D721Med (cell line): ENCODE data around the gene PDLIM5.

Experiments used
- DNase-seq: peaks from one replicate; pipeline ENCODE4 v3.0.0; 2011; ENCODE audit warnings: low spot score; ENCODE audit not compliant: insufficient read length
- FAIRE-seq: peaks from 2 replicates; lab custom pipeline; 2011; peaks lifted over from hg19 to GRCh38; lab: Jason Lieb, UNC
- CTCF ChIP-seq: IDR thresholded peaks from 2 replicates; pipeline ENCODE4 v1.5.1; 2012; ENCODE audit warnings: mild to moderate bottlenecking, control low read depth; ENCODE audit not compliant: insufficient read depth; ENCODE audit errors: missing control alignments

Gene PDLIM5

GRCh38 chr4:94558392-94558904 lies 106.7 kb downstream of the PDLIM5 start:
- no peak for FAIRE-seq
- TF ChIP-seq CTCF: no peak
- no peak for DNase-seq

- TF ChIP-seq CTCF: no peak
- DNase-seq: no peak
- no peak for FAIRE-seq
These were observed 107.6 kb downstream of the PDLIM5 start for GRCh38 chr4:94559351-94559806.

GRCh38 chr4:94561249-94562024 lies 109.7 kb downstream of the PDLIM5 start:
- FAIRE-seq (no peak), DNase-seq (no peak)
- no peak for TF ChIP-seq CTCF

GRCh38 chr4:94562285-94562684 lies 110.5 kb downstream of the PDLIM5 start:
- FAIRE-seq (no peak), DNase-seq (no peak)
- TF ChIP-seq CTCF: no peak

GRCh38 chr4:94564252-94564651 lies 112.5 kb downstream of the PDLIM5 start:
- TF ChIP-seq CTCF: no peak
- DNase-seq (no peak), FAIRE-seq (no peak)

GRCh38 chr4:94566420-94566819 lies 114.7 kb downstream of the PDLIM5 start:
- TF ChIP-seq CTCF: no peak
- no peak for FAIRE-seq
- DNase-seq: no peak

GRCh38 chr4:94567811-94568210 lies 116.1 kb downstream of the PDLIM5 start:
- DNase-seq (no peak), FAIRE-seq (no peak)
- no peak for TF ChIP-seq CTCF
